GM21825 (cell line): ENCODE measurements around the gene MRM2.

ENCODE experiments used
- ATAC-seq: cut with Tn5 transposase; IDR thresholded peaks from one replicate; pipeline ENCODE4 v1.9.1; 2021; ENCODE audit warnings: mild to moderate bottlenecking, moderate library complexity; ENCODE audit not compliant: unreplicated experiment

MRM2 gene

DNA sequence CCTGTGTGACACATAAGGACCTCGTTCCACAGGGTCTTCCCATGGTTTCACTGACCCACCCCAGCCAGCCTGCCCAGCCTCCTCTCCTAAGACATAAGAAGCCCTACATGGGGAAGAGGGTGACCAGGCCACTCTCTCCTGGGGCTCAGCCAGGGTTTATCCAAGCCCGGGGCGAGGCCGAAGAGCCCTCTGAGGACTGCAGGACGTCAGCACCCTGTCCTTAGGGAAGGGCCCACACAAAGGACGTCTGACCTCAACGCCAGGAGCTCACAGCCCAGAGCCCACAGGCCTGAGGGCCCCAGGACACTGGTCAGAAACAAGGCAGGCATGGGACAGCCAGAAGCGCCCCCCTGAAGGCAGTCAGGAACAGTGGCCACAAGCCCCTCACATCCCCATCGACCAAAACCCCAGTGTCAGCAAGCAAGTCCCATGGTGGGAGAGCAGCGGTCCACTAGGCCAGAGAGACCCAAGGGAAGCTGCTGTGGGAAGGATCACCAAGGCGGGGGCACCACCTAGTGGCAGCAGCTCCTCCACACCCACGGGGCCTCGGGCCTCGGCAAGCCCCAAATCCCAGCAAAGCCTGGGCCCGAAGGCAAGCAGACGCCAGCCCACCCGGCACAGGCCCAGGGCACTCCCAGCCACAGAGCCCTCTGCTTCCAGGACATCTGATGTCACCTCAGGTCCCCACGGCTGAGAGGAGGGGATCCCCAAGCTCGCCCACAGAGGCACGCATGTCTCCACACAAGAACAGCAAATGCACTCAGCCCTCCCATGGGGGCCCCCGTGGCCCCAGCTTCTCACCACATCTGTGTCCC is 32.7 kb downstream of the MRM2 start:
- ATAC-seq: peak; percentile 64

DNA sequence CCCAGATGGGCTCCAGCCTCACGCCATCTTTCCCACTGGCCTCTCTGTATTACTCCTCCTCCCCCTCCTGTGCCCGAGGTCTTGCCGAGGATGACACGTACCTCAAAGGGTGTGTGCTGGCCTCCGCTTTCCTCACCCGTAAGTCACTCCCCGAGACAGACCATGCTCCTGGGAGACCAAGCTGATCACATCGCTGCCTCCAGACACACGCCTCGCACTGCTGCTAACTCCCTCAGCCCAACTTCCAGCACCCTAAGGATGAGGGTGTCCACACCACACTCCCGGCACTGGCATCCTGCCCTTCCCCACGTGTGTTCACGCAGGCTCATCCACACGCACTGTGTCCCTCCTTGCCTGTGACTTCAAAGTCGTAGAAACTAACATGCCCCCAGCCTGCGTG is 33.3 kb downstream of the MRM2 start:
- ATAC-seq: no peak

DNA sequence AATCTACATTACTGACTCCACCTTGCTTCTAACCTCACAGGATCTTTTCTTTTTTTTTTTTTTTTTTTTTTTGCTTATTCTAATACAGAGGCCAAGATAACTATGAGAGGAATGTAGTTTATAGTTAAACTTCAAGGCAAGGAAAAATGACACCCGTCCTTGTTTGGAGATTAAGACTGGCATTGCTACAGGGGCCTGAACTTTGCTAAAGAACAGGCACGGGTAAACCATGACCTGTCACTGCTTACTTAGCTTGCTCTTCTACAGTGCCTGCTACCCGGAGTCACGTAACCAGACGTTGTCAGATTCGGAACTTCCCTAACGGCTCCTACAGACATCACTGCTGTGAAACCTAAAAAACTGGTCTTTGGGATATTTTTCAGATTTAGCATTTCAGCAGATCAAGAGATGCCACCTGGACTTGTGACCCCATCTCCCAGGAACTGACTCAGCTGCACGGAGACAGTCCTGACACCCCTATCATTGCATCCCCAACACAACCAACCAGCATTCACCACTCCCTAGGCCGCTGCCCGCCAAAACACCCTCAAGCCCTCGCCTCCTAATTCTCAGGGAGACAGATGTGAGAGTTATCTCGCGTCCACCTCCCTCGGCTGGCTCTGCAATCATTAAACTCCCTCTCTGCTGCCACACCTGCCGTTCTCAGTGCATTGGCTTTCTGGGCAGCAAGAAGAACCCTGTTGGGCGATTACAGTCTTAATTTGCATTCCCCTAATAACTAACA is 36.8 kb downstream of the MRM2 start:
- ATAC-seq: no peak

DNA sequence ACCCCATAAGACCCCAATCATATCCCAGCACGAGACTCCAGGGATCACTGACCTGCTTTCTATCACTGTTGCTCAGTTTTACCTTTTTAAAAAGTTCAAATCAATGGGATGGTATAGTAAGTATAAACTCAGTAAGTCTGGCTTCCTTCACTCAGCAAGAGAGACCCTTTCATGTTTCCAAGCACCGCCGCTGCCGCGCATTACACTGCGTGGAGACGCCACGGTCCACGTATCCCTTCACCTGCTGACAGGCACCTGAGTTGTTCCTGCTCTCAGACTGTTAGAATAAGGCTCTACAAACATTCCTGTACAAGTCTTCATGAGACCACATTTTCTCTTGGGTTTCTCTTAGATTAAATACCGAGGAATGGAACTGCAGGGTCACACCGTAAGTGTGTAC is 37.6 kb downstream of the MRM2 start:
- no peak for ATAC-seq

DNA sequence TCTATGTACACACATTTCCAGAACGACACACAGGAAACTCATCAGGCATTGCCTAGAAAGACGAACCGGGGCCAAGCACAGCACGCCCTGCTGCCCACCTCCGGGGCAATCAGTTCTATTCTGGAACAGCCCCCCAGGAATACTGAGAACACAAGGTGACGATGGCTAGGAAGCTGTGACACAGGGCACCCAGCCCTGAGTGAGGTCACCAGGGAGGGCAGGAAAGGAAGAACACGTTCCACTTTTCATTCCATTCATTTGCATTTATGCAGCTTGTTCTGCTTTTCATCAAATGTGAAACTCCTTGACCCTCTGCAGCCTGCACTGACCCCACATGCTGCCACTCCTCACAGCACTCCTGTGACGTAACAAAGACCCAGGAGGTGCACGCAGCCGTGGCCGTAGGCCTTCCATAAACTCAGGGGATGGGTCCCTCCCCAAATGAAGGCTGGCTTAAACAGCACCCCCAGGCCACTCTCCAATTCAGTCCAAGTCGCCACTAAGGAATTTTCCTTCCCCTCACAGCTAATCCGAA is 38.2 kb downstream of the MRM2 start:
- ATAC-seq: no peak

DNA sequence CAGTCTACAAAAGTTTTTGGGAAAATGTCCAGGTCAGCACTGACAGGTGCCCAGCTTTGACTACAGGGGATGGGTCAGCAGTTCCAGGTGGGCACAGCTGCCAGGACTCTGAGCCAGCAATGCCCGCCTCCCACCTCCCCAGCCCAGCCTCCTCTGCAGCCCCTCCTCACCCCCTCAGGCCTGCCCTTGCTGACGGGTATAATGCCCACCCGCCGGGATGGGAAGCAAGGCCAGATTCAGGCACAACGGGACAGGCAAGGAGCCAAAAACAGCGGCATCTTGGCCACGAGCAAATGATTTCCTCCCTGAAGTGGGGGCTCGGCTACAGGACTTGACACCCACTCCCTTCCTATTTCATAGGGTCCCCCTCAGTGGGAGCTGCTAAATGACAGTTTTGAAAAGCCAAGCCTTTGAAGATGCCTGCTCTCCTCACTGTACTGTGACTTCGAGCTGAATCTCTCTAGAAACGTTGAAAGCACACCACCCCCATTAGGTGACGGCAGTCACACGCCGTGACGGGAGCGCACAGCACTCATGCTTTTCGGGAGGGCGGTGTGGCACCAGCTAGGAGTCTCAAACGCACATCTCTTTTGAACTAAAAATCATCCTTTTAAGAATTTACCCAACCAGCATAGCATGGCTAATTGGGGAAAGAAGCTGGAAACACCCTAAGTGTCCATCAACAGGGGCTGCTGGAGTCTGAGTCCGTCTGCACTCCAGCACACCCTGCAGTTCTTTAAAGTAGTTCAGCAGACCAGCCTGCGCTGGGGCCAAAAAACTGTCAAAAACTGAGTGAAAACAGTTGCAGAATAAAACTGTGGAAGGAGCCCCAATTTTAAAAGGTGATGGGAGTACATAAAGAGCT is 38.9 kb downstream of the MRM2 start:
- ATAC-seq: no peak

DNA sequence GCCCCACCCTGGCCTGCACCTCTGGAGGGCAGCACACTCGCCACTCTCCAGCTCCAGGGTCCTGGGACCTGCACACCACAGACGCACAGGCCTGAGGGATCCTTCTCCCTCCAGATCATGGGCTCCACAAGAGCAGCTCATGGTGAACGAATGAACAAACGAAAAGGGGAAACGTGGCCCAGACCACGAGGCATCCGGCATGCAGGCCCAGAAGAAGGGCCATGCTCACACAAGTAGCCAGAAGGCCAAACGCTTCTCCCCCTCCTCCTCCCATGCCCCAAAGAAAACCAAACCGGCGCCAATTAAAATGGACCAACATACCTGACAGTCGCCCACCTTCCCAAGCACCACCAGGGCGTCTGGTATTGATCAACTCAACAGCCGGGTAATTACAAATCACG is 39.6 kb downstream of the MRM2 start:
- ATAC-seq: no peak

DNA sequence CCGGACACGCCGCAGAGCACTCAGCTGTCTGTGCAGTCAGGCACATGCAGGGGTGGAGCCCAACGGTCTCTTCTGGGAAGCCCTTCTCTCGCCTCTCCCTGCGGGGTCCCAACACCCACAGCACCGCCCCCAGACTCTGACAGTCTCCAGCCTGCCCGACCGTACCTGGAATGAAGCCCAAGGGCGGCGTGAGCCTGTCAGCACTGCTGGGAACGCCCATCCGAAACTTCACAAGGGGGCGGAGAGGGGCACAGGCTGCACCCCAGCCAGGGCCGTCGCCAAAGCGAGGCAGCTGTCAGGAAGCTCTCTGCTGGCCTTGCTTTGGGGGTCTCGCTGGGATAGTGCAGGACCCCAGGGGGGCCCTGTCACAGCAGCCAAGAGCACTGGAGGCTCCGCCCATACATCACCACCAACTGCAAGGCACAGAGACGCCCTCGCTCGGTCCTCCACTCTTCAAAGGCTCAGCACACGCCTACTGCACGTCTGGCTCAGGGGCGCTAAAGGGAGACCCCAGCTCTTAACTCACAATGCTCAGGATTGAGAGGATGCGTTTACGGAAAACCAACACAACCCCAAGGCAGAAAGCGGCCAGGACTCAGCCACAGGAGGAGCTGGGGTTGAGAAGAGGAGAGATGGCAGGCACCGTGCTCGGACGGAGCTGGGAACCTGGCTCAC is 40.2 kb downstream of the MRM2 start:
- no peak for ATAC-seq

DNA sequence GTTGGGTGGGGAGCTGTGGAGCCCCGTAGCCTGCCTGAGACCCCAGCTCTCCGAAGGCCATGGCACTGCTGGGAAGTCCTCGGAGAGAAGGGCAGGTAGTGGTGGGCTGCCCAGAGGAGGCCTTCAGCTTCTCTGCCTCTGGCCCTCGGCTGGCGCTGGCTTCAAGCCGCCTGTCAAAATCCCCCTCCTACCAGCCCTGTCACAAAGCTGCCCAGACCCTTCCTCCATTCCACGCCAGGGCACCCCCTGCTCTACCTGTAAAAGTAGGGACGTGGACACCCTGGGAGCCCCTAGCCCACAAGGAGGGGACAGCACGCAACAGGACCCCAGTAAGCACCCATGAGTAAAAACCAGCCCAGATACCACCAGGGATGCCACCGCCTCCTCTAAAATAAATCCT is 40.9 kb downstream of the MRM2 start:
- ATAC-seq: no peak

DNA sequence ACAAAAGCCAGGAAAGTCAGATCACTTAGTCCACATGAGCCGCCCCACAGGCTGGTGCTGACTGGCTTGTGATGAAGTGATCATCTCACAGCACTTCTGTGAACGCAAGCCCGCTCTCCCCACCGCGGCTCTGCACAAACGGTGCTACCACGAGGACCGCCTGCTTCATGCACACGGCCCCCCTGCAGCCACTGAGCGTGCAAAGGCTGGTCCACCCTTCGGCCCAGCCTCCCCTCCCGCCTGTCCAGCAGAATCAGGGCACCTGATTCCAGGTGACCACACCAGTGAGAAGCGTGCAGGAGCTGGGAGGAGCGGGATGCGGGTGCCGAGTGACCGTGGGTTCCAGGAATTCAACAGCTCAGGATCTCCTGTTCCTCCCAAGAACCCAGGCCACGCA is 41.4 kb downstream of the MRM2 start:
- no peak for ATAC-seq

DNA sequence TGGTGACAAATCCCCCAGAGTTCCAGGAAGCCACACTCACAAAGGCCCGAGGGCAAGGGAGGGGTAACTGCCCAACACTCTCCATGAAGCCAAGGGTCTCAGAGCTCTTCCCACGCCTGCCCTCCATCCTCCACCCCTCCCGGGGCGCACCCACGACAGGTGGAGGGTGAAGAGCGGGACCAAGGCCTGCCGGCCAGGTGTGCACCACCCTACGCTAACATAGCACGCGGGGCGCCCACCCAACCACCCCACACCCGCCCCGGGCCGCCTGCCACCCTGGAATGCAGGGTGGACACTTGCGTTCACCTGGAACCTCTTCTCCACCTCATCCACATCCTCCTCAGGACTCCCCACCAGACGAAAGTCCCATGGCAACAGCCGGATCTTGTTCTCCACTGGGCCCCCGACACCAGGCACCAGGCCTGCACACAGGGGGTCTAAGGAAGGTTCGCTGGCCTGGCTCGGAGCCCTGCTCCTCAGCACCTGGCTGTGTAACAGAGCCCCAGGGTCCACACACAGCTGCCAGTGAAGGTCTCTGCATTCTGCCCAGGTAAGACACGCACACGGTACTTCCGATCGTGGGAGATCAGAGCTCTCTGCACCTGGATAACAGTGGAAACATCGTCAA is 41.9 kb downstream of the MRM2 start:
- no peak for ATAC-seq

DNA sequence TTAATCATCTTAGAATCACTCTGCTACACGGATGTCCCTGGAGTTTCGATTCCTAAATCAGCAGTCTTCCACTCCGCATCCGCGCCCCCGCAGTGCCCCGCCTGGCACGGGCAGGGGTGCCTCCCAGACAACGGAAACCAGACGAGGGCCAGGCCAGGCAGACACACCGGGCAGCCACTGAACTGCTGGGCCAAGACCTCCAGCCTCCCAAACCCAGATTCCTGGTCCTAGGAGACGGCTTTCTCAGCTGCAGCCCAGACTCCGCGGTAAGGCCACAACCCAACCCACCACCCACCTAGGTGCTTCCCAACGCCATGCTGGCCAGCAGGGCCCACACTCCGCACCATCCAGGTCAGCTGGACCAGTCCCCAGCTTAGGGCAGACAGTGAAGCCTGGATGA is 42.5 kb downstream of the MRM2 start:
- ATAC-seq: no peak

DNA sequence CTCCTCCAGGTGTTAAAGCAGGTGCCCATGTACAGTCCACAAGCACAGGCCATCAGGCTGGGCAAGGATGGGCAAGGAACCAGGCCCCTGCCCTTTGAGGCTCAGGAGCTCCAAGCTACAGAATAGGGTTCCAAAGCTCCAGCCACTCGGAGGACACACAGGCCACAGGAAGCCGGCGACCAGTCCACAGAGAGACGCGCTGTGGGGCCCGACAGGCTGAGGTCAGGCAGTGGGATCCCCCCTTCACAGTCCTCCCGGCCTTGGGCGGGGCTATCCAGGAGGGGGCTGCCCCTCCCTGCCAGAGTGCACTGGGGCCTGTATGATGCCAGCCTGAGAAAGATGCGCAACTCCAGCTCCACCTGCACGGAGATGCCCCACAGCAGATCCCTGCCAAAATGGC is 43.2 kb downstream of the MRM2 start:
- ATAC-seq: no peak

DNA sequence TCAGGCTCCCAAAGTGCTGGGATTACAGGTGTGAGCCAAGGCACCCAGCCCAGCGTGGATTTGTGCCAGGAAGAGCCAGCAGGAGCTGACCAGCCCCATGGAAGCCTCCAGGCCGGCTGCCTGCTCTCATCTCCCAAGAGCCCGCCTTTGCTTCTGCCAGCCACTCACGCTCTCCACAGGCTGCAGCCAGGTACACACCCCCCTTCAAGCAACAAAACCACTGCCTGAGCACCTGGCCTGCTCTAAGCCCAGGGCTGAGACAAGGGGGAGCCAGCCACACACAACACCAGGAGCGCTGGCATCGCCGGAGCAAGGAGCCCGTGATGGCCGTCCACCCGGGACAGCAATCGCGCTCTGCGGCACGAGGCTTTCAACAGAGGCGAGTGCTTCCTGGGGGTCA is 43.8 kb downstream of the MRM2 start:
- ATAC-seq: no peak

DNA sequence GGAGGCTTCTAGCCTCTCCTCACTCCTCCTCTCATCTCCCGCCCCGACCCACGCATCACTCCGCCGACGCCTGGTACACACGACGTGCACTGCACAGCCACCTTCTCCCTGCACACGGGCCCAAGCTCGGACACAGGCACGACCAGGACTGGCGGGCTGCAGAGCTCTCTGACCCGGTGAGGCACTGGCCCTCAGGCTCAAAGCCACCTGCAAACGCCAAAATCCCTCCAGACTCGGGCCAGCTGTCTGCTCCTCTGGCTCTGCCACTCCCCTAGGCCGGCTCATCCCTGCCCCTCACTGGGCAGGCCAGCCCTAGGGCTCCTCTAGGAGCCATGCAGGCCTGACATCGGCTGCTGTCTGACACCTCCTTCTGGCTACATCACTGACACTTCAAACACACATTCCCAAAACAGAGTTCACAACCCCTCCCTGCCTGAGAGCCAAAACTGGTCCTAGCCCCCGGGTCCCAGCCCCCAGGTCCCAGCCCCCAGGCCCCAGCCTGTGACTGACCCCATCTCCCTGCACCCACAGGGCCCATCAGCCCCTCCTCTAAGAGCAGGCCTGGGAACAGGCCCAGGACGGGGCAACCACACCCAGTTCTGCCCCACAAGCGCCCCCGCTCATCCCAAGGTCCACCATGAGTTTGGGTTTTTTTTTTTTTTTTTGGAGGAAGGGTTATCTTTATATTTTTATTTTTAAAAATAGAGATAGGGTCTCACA is 44.4 kb downstream of the MRM2 start:
- ATAC-seq: no peak

DNA sequence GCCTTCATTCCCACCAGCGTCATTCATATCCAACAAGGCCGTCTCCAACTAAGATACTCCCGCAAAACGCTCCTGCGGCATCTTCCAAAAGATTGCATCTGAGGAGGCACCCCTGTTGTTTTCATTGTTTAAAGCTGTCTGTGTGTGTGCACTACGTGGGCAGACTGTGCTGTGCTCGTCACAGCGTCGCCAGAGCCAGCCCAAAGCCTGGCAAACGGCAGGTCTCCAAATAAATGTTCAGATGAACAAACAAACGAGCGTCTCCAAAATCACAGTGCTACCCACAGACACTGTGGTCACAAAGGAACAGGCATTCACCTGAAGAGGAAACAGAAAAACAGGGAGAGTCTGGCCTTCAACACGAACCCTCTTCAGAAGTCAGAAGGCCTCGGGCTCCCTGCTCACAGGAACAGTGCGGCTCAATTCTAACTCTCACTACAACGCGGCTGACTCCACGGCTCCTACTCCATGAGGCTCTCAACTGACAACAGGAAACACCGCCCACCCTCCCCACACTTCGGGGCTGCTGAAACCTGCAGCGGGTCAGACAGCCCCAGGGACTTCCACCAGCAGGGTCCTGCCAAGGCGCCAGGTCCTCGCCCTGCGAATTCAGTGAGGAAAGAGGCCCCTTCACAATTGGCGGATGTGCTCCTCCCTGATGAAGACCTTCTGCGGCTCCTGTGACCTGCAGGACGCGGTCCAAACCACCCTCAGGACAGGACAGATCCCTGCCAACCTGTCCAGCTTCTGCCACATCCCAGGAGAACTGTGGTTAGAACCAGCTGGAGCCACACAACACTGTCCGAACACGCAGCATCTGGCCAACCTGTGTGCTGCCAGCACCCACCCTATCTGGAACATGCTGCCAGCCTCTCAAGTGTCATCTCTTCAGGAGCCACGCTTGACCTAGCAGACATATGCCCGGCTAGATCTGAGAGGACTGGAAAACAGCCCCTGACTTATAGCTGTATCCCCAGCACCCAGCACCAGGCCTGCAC is 45.3 kb downstream of the MRM2 start:
- ATAC-seq: no peak

DNA sequence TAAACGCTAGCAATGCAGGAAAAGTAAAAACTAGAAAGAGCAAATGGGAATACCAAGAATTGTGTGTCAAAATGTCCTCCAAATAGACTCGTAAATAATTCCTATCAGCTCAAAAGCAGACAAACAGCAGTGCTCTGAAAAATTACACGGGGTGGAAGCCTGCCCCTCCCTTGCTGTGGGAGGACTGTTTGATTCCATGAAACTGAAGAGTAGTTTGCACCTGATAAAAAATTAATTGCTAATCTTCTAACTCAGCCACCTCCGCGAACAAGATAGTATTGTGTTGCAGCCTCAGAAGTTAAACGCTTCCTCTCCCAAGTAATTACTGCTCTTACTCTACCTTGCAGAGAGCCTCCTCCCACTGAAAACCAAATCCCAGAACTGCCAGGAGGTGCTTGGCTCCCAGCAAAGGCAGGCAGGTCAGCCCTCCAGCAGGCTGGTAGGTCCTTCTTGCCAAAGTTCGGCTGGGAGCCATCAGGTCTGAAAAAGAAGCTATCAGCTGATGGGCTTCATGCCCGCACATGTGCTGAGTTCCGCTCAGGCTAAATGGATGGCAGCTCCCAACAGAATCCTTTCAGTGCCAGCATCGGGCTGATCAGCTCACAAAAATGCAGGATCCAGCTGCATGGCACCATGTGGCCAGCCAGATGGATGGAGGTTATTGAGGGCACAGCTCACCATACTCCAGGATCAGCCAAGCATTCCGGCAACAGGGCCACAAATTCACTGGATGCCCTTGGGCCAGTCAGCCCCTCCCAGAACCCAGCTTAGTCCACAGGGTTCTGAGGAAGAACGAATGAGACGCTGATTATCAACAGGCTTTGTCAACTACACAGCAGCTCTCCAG is 46.4 kb downstream of the MRM2 start:
- no peak for ATAC-seq
